CD4-positive, alpha-beta T cell treated with Interferon alpha-2 for 1 hour (primary cell): ENCODE measurements around the gene HTR4.

ENCODE experiments used
- DNase-seq, 2 donors: peaks; one replicate each; pipeline ENCODE4 v3.0.0-alpha.2; 2020 to 2022

The HTR4 gene

DNA sequence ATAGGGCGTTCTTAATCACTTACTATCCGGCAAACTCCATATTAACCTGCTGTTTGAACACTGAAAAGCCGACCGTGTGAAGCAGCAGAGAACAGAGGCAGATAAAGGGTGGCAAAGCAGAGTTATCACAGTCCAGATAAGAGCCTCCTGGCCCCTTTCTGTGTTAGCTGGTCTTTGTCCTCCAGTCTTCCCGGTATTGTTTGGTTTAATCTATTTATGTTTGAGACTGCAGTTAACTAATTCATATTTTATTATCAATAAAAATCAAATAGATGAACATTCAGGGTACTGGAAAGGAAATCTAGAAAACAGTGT, 6.0 kb upstream of the HTR4 start:
- DNase-seq, result no peak

DNA sequence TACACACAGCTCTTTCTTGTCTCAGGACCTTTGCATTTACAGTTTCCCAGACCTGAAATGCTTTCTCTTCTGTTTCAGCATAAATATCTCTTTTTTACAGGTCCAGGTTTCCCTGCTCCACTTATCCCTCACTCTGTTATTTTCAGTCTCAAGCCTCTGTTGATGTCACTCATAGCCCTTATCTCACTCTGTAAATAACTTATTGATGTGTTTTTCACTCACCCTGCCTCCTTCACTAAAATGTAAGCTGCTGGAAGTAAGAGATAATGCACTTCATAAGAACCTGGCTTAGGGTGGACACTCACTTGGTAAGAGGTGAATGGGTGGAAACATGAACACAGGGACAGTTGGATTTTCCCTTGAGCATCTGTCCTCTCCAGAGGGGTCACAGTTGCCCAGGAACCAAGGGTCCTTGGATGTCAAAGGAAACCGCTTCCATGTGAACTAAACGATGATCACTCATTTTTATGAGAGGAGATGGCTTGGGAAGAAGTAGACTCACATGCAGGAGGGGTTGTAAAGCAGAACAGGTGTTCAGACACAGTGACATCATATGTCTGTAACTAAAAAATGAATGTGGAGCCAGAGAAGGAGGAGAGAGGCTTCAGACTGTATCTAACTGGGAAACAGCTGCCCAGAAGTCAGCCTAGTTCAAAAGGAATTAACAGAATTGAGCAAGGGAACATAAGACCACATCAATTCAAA, 5.5 kb upstream of the HTR4 start:
- DNase-seq, result no peak

DNA sequence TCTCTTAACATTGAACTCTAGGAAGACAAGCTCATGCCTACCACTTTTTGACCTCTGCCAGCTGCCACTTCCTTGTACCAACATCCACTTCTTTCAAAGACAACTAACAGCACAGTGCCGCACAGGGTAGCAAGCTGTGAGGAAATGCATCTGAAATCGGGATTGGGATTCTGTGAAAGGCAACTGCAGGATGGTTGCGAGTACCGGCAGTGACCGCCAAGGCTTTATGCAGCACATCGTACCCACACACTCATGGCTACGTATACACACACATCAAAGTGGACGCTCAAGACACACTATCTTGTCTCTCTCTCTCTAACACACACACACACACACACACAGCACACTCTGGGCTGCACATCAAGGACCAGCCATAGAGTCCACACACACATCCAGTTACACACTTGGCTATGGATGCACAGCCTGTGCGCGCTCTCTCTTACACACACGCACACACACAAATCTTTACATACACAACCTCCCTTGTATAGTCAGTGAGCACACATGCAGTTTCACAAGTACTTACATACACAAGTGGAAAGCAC, 964 bp downstream of the HTR4 start:
- DNase-seq, result no peak

DNA sequence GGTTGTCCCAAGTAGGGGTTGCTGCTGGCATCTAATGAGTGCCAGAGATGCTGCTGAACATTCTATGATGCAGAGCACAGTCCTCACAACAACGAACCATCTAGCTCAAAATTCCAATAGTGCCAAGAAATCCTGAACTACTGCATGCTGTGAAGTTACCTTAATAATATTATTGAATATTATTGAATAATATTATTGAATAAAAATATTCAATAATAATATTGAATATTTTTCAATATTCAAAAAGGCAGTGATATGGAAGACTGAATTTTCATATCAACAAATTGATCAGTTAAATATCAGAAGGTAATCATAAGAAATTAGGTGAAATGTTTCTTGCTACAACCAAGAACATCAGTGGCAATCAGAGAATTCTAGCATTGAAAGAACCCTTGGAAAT, 2.8 kb downstream of the HTR4 start:
- DNase-seq, result no peak

DNA sequence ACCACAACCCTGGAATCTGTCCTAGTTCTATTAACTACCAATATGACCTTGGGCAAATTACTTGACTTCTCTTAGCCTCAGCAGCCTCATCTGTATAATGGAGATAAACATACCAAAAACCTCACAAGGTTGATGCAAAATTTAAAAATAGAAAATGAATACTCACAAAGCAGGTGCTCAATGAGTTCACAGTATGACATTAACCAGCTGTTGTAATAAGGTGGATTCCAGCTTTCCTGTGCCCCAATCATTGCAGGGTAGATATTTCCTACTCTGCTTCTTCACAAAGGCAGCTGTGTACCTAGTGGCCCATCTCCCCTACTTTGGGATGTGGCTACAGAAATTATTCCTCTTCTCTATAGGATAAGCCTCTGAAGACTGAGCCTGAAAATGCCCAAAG, 8.8 kb downstream of the HTR4 start:
- no peak for DNase-seq

DNA sequence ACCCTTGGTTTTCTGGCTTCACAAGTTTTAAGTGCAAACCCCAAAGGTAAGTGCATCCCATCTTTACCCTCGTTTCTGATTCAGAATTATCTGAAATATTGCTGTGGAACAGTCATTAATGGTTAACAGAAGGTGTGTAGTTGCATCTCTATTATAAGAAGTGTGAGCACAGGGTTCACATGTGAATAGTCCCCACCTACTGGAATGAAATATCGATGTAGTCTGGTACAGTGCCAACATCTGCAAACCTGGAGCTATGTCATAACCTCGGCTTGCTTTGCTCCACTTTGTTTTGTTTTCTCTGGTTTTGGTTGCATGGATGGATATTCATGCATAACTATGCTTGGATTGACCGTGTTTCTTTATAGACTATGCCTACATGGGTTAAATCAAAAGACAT, 12.6 kb downstream of the HTR4 start:
- DNase-seq, result no peak

DNA sequence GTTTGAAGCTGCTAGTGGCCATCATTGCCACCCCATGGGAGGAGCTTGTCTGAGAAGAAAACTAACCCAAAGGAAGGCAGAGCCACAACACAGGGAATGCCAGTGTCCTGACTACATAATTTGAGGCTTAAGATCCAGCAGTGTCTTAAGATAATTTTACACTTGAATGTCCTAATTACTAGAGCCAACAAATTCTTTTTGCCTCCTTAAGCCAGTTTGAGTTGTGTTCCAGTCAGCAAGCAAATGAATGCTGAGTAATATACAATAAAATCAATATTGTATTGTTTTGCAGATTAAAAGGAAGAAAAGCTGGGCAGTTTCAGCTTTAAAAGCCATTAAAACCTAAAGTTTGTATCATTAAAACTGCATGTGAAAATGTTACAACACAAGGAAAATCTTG, 13.9 kb downstream of the HTR4 start:
- no peak for DNase-seq

DNA sequence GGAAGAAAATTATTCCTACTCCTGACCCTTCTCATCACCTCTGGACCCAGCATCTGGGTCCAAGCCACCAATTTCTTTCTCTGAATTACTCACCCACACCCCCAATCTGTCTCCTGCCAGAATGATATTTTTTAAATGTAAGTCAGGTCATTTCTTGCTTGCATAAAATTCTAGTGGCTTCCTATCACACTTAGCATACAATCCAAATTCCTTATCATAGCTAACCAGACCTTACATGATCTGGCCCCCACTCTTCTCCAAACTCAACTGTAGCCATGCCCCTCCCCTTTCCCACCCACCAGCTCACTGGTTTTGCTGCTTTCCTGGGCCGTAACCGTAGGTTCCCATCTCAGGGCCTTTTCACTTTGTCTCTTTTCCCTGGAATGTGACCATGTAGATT, 15.2 kb downstream of the HTR4 start:
- DNase-seq, result no peak

DNA sequence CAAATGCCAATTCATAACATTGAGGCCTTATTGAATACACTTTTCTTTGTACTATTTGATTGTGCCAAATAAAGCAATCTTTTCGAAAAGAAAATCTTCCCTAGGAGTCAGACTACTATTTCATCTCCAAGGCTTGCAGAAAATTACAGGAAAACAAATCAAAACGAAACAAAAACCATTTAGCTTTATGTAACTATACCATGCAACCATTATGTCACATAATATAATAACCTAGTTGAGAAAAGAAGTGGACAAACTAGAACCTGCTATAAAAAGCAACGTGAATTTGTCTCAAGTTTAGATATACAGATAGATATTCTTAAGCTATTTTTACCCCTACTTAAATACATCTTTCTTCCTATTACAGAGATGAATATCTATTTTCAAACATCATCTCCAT, 18.0 kb downstream of the HTR4 start:
- no peak for DNase-seq

DNA sequence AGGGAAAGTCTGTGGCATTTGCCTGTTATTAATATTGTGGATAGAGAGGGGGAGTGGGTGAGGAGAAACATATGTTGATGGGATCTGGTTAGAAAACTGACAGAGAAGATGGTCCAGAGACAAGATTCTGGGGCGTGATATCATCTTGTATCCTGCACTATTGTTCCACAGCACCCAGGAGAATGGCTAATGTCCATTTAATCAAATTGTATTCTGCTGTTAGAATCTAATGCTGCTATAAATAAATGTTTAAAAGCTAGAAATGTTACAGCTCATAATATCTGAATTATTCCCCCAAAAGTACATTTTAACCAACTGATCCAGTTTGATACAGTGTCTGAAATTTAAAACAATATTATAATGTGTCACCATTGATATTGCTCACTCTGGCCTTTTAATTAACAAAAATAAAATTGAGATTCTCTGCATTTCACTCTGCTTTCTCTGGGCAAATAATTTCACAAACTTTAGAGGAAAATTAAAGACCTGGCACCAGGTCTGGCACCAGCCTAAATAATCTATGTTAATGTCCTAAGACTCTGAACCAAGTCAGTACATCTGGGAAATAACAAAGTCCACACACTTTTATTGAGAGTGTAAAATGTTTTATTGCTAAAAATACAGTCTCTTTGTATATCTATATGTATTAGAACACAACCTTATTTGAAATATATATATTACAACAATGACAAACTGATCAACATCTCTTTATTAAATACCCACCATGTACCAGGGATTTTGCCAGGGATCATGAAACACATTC, 18.8 kb downstream of the HTR4 start:
- DNase-seq, result no peak

DNA sequence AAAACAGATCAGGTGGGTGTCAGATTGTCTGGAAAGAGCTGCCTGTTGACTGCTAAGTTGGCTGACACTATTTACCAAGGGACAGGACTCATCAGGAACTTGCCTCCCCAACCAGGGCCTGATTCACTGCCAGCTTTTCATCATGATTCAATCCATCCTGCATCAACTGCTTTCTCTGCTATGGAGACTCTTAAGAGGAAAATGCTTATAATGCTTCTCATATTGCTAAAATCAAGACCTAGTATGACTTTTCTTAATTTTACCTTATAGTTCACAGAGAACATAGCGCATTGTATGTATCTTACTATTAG, 21.3 kb downstream of the HTR4 start:
- no peak for DNase-seq

DNA sequence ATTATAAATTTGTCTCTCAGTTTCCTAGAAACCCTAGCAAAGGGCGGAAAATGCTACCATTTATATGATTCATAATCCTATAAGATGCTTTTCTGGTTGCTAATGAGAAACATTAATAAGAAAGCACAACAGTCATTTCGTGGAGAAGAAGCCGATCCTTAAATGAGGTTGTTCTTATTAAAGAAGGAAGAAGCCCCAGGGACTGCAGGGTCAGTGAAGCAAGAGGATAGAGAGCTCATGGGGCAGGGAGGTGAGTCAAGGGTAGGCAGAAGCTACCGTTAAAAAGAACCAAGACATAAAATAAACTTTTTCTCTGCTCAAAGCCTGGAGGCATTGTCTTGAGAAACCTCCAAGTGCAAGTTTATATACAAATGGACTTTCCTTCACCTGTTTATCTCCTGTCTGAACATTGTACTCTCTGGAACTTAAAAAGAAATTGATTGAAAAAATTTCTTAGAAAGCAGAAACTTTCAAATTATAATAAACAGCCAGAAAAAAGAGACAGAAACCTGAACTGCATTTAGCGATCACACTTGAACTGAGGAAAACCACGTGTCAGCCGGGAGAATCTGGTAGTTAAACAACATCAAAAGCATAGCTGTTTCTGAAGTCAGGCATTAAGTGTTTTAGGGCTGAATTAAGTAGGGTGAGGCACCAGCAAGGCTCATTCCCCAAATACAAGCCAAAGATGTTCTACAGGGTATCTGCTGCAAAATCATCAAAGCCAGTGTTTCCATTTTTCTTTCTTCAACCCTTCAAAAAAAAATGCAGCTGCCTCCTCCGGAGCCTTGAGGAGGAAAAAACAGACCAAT, 21.9 kb downstream of the HTR4 start:
- no peak for DNase-seq

DNA sequence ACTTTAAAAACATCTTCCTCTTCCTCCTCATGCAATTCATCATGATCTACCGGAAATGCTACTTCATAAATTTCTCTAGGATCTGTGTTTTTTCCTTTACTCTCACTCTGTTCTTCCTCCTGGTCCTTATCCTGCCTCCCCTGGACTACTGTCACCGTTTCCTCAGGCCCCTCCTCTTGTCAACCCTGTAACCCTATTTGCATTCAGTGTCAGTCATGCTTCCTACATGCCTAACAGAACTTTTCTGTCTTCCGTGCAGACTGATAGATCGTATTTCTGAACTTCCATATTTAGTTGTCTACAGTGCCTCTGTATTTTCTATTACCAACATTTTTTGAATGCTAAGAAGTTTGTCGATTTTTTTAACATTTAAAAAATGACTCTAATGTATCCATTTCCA, 27.3 kb downstream of the HTR4 start:
- DNase-seq, result no peak

DNA sequence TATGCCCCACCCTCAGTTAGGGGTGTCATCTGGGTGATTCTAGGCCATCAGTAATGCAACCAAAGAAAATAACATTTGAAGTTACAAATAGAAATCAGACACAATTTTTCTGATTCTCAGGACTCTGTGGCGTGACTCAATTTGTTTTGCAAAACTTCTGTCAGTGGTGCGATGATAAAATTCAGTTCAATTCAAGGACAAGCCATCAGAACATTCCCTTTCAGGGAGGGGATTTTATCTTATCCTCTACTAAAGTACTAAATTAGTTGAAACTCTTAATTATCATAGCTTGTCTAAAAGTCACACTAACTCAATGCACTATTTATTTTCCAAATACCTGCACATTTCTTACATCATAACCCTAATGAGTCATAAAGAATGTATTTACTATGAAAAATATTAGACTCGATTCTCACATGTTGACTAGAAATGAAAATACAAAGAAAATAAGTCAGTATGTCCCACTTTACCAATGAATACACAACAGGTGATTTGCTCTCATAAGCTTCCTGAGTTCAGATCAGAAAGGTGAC, 28.2 kb downstream of the HTR4 start:
- DNase-seq, result no peak

DNA sequence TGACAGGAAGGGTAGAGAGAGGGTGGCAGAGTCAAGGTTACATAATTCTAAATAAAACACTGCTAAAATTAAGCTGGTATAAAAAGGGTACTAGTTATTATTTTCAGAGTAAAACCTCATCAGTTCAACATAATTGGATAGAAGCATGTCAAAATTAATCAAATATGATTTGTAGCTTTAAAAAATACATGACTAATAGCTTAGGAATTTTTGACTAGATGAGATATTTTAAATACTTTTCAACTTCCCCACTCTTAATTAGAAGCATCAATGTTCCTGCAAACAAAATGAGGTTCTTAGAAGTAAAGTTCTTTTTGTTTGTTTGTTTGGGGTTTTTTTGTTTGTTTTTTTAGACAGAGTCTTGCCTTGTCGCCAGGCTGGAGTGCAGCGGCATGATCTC, 29.1 kb downstream of the HTR4 start:
- DNase-seq, result no peak

DNA sequence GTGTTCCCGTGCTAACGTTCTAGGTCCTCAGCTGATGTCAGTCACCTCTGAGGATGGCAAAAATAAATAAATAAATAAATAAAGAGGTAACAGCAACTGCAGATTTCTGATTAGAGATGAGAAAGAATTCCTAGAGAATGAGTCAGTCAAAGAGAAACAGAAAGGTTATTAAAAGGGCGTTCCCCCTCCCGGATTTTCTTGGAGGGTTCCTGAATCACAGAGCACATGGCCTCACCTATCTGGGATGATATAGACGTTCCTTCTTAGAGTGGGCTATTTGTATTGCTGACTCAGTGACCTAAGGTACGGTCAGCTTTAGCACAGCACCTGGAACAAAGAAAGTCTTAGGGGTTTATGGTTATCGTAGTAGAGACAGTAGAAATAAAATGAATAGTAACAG, 30.6 kb downstream of the HTR4 start:
- no peak for DNase-seq

DNA sequence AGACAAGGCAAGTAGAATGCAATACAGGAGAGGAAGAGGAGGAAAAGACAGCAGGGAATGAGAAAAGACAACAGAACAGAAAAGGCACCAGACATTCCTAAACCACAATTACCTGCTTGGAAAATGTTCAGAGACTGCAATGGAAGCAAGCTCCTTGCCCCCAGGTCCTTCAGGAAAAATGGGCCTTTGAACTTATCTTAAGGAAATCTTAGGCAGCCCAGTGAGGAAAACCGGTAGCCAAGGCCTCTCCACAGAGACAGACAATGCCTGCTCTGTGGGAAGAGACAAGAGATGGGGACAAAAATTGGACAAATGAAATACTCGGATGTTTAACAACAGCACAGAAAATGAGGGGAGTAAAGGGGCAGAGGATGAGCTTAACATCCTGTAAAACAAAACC, 31.2 kb downstream of the HTR4 start:
- no peak for DNase-seq

DNA sequence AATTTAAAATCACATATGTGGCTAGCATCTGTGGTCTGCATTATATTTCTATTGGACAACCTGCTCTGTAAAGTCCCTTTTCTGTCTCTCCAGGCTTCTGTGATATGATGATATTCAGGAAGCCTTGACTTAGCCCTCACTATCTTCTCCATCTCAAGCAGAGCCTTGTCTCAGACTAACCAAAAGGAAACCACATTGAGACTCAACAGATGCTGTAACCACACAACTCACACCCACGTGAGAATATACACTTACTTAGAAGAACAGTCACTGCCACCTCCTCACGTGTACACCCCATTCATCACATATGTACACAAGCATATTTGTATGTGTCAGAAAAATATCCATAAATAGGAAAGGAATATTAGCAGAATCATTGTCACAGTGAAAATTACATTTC, 33.6 kb downstream of the HTR4 start:
- peak in 1 of 2 donors; percentile 52 for DNase-seq

DNA sequence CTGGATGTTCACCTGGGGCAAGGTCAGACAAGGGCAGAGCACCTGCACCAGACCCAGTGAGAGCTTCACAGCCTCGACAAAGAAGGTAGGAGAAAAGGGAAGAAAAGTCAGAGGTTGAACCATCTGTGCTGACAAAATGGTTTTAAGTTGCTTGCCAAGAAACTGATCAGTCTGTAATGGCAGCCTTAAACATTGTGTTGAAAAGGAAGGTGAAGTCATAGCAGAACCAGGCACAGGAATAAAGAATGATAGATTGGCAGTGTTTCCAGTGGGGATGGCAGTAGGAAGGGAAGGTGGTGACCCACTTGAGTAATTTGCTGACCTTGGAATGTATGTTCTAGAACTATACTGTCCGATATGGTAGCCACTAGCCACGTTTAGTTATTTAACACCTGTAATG, 34.2 kb downstream of the HTR4 start:
- no peak for DNase-seq

DNA sequence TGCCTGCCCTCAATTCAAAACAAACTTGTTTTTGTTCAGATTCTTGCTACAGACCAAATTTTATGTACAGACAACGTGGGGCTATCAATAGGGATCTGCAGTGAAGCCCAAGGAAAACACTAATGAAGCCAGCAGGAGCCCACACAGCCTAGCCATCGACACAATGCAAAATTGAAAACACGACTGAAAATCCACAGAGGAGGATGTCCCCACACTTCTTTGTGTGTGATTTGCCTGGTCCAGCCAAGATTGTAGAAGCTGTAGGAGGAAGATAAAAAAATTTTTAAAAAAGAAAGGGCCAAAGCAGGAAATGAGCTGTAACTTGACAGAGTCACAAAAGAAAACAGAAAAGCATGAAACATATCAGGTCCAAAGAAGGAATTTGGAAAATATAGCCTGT, 34.8 kb downstream of the HTR4 start:
- no peak for DNase-seq

DNA sequence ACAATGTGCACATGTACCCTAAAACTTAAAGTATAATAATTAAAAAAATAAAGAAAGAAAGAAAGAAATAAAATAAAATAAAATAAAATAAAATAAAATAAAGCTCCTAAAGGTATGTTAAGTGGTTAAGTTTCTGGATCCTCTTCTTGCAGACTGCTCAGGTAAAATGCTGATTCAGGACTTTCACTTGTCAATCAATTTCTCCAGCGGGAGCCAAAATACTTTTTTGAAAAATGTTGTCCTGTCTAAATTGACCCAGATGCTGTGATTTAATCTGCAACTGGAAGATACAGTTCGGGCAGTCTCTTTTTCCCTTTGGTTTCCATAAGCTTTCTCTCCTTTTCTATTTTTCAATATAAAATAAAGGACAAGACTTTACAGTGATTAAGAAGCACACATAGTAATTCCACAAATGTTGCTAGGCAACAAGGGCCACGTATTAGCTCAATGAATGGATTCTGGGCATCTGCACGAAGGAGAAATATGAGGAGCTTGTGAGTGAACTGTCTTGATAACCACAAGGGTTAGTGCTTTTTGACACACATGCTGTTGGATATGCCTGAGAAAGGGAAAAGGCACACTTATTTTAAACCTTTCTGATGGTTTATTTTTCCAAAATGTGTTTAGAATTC, 38.6 kb downstream of the HTR4 start:
- DNase-seq, result no peak

DNA sequence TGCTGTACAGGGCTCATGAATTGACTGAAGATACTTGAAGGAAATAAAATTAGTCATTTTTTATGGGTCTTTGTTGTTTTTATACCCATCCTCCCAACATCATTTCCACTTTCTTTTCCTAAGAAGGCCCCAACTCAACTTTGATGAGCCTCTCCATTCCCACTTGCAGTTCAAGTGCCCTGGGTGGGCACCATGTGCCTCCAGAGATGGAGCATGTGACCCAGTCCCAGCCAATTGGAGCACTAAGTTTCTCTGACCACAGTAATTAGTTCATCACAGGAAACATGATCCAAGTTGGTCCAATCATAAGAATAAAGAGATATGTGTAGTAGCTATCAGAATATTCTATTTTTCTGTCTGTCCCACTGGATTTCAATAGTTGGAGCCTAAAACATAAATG, 46.9 kb downstream of the HTR4 start:
- no peak for DNase-seq

DNA sequence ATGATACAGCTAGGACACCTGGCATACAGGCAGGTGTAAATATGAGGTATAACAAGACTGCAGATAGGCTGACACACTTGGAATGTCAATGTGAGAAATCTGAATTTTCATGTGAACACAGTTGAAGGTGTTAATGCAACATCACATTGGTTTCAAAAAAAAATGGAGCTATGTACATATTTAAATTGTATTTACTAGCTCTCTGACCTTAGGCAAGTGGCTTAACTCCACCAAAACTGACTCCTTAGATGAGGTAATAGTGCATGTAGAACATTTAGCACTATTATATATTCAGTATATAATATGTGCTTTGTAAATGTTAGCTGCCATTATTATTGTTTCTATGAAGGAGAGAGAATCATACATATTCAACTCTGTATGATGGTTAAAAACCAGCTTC, 48.0 kb downstream of the HTR4 start:
- DNase-seq, result no peak
